SU-DHL-6 (cell line): ENCODE results near the gene QTRT2.

Experiments
- H2AFZ ChIP-seq: fragments of 200-600 bp; sonication (generic); 2 replicates; pipeline ENCODE4 v1.6.1; 2014; ENCODE audit warnings: low read depth, mild to moderate bottlenecking, moderate library complexity, mixed read lengths, antibody characterized with exemption, low read length; ENCODE audit not compliant: severe bottlenecking
- H3F3A ChIP-seq: fragments of 200-600 bp; shearing (Covaris generic); 2 replicates; pipeline ENCODE4 v1.6.0; 2016; ENCODE audit warnings: antibody characterized with exemption, mild to moderate bottlenecking; ENCODE audit not compliant: insufficient read depth
- H3K27ac ChIP-seq: fragments of 200-600 bp; sonication (generic); 2 replicates; pipeline ENCODE4 v1.5.1; 2016; ENCODE audit warnings: low read depth, mild to moderate bottlenecking, low read length, moderate library complexity, mixed read lengths
- H3K27me3 ChIP-seq: fragments of 200-600 bp; sonication (generic), shearing (Covaris generic); 2 replicates; pipeline ENCODE4 v1.6.0; 2014; ENCODE audit warnings: mild to moderate bottlenecking, low read length
- H3K36me3 ChIP-seq: fragments of 200-600 bp; sonication (generic); 2 replicates; pipeline ENCODE4 v1.6.1; 2014; ENCODE audit warnings: mild to moderate bottlenecking, low read length, mixed read lengths
- H3K4me2 ChIP-seq: fragments of 300-600, 200-600 bp; shearing (Covaris generic), sonication (generic); 2 replicates; pipeline ENCODE4 v1.6.0; 2014; ENCODE audit warnings: low read length, low read depth, mild to moderate bottlenecking; ENCODE audit not compliant: poor library complexity, severe bottlenecking
- H3K4me3 ChIP-seq: fragments of 200-600 bp; sonication (generic); 2 replicates; pipeline ENCODE4 v1.5.1; 2014; ENCODE audit warnings: antibody characterized with exemption, low read length, mild to moderate bottlenecking, mixed read lengths; ENCODE audit not compliant: insufficient read depth, poor library complexity, severe bottlenecking
- H3K79me2 ChIP-seq: fragments of 200-600 bp; sonication (generic); 2 replicates; pipeline ENCODE4 v1.6.1; 2014; ENCODE audit warnings: mild to moderate bottlenecking, low read length, moderate library complexity; ENCODE audit not compliant: insufficient read depth
- H3K9ac ChIP-seq: fragments of 200-600 bp; sonication (generic); 2 replicates; pipeline ENCODE4 v1.7.0; 2014; ENCODE audit warnings: mild to moderate bottlenecking, low read length
- H3K9me2 ChIP-seq: fragments of 200-600 bp; sonication (generic); replicated peaks from 2 replicates; pipeline ENCODE4 v1.6.1; 2014; ENCODE audit warnings: low read length; ENCODE audit not compliant: insufficient read depth
- H3K9me3 ChIP-seq: fragments of 200-600 bp; sonication (generic); 2 replicates; pipeline ENCODE4 v1.6.1; 2014; ENCODE audit warnings: low read length, mixed read lengths; ENCODE audit not compliant: insufficient read depth
- H4K20me1 ChIP-seq: fragments of 200-600 bp; sonication (generic); 2 replicates; pipeline ENCODE4 v1.6.1; 2014; ENCODE audit warnings: low read depth, mild to moderate bottlenecking, antibody characterized with exemption, low read length, moderate library complexity, mixed read lengths
- CTCF ChIP-seq: fragments of 200-600 bp; sonication (generic); IDR thresholded peaks from one replicate; pipeline ENCODE4 v1.5.1; 2017; ENCODE audit warnings: antibody characterized with exemption, mild to moderate bottlenecking, low read length, moderate library complexity; ENCODE audit not compliant: insufficient read depth, poor library complexity, severe bottlenecking
- EZH2phosphoT487 ChIP-seq: fragments of 200-600 bp; sonication (generic), shearing (Covaris generic); conservative IDR thresholded peaks from 2 replicates; pipeline ENCODE4 v1.6.1; 2018; ENCODE audit warnings: mild to moderate bottlenecking, antibody characterized with exemption, low read length, moderate library complexity, mixed read lengths

The QTRT2 gene

DNA sequence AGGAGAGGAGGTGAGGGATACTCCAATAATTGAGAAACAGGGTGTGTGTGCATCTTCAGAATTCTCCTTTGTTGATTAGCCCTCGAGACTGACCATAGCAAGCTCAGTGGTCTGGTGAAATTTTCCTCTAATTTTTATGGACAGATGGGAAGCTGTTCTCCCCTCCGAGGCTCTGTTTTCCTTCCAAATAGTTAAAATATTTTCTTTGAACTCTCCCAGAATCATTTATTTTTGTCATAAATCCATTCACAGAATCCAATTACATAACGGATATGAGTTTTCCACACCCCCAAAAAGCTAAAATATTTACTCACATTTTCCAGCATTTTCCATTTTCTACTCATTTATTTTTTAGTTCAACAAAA is 36.5 kb downstream of the QTRT2 start:
- Histone ChIP-seq H3K36me3 (peaks cover 3% of the 10 kb centered on the region; the same call in 1 of the 2 replicates), H3F3A (no peaks in the 10 kb centered on the region; the same call in 1 of the 2 replicates), H3K9ac (no peak overlapping the region), H3K9me3 (no peaks in the 10 kb centered on the region), H3K27me3 (no peaks in the 10 kb centered on the region), H3K27ac (no peak overlapping the region), H3K4me2 (no peak overlapping the region), H2AFZ (no peak overlapping the region), H3K9me2 (no peaks in the 10 kb centered on the region), H3K4me3 (no peak overlapping the region), H3K79me2 (no peaks in the 10 kb centered on the region), H4K20me1 (no peaks in the 10 kb centered on the region)
- TF ChIP-seq EZH2phosphoT487 (no peak), CTCF (no peak)

- H3K4me2 ChIP-seq = no peak overlapping the region
- no peaks in the 10 kb centered on the region for H3K9me3 ChIP-seq
- H3K4me3 ChIP-seq = no peak overlapping the region
- no peaks in the 10 kb centered on the region for H3K79me2 ChIP-seq
- no peak overlapping the region for H2AFZ ChIP-seq
- H3K36me3 ChIP-seq = no peaks in the 10 kb centered on the region
- no peaks in the 10 kb centered on the region for H3F3A ChIP-seq
- H4K20me1 ChIP-seq = no peaks in the 10 kb centered on the region
- TF ChIP-seq EZH2phosphoT487 (no peak), CTCF (no peak)
- H3K27ac ChIP-seq = no peak overlapping the region
- H3K27me3 ChIP-seq = no peaks in the 10 kb centered on the region
- H3K9me2 ChIP-seq = no peaks in the 10 kb centered on the region
- no peak overlapping the region for H3K9ac ChIP-seq
Observed at GRCh38 chr3:114093596-114093995, 37.1 kb downstream of the QTRT2 start.

- Histone ChIP-seq H3K27ac (no peak overlapping the region), H3K36me3 (no peaks in the 10 kb centered on the region), H3K9me3 (no peaks in the 10 kb centered on the region), H3K9me2 (no peaks in the 10 kb centered on the region), H3F3A (no peaks in the 10 kb centered on the region), H3K9ac (no peak overlapping the region), H3K4me3 (no peak overlapping the region), H4K20me1 (no peaks in the 10 kb centered on the region), H3K27me3 (no peaks in the 10 kb centered on the region), H2AFZ (no peak overlapping the region), H3K79me2 (no peaks in the 10 kb centered on the region), H3K4me2 (no peak overlapping the region)
- TF ChIP-seq EZH2phosphoT487 (no peak), CTCF (no peak)
Observed at GRCh38 chr3:114095796-114096195, 39.3 kb downstream of the QTRT2 start.

- Histone ChIP-seq H3K4me3 (no peak overlapping the region), H3K36me3 (no peaks in the 10 kb centered on the region), H3K79me2 (no peaks in the 10 kb centered on the region), H4K20me1 (no peaks in the 10 kb centered on the region), H3K9ac (no peak overlapping the region), H3K9me3 (no peaks in the 10 kb centered on the region), H2AFZ (no peak overlapping the region), H3K27me3 (no peaks in the 10 kb centered on the region), H3K4me2 (no peak overlapping the region), H3K9me2 (no peaks in the 10 kb centered on the region), H3F3A (no peaks in the 10 kb centered on the region), H3K27ac (no peak overlapping the region)
- no peak for TF ChIP-seq CTCF
- TF ChIP-seq EZH2phosphoT487 = no peak
Observed at GRCh38 chr3:114101101-114101500, 44.6 kb downstream of the QTRT2 start.
